Osteoblast (primary cell): ENCODE data around the gene CCDC170. TPM values are rescaled to one million over a fixed set of nuclear protein-coding genes. Genes with fewer than 3 reads are reported as not detected.

Source experiments
- DNase-seq: peaks from one replicate; pipeline ENCODE4 v3.0.0; 2011; ENCODE audit warnings: low spot score, mixed read lengths; ENCODE audit not compliant: insufficient read length; ENCODE audit errors: missing footprints
- H2AFZ ChIP-seq: 2 replicates; pipeline ENCODE4 v1.6.0; 2011; ENCODE audit warnings: mild to moderate bottlenecking, low read length
- H3K27ac ChIP-seq: 2 replicates; pipeline ENCODE4 v1.5.1; 2011; ENCODE audit warnings: mild to moderate bottlenecking, low read depth, low read length, moderate library complexity
- H3K27me3 ChIP-seq: 2 replicates; pipeline ENCODE4 v1.6.0; 2012; ENCODE audit warnings: mild to moderate bottlenecking, control low read depth, inconsistent platforms, low read length, moderate library complexity; ENCODE audit not compliant: insufficient read depth
- H3K36me3 ChIP-seq: 2 replicates; pipeline ENCODE4 v1.5.1; 2011; ENCODE audit warnings: mild to moderate bottlenecking, low read length, control low read depth, moderate library complexity; ENCODE audit not compliant: insufficient read depth
- H3K4me1 ChIP-seq: 2 replicates; pipeline ENCODE4 v1.5.1; 2011; ENCODE audit warnings: mild to moderate bottlenecking, low read length, control low read depth, moderate library complexity; ENCODE audit not compliant: insufficient read depth
- H3K4me2 ChIP-seq: 2 replicates; pipeline ENCODE4 v1.6.0; 2011; ENCODE audit warnings: mild to moderate bottlenecking, low read length; ENCODE audit not compliant: insufficient read depth
- H3K4me3 ChIP-seq: fragments of 200-600 bp; sonication (generic); 3 replicates; pipeline ENCODE4 v1.5.1; 2012; ENCODE audit warnings: mild to moderate bottlenecking, low read length, inconsistent platforms; ENCODE audit not compliant: insufficient read depth
- H3K79me2 ChIP-seq: 2 replicates; pipeline ENCODE4 v1.6.0; 2012; ENCODE audit warnings: mild to moderate bottlenecking, low read length, control low read depth, inconsistent platforms; ENCODE audit not compliant: insufficient read depth
- H3K9me3 ChIP-seq: 2 replicates; pipeline ENCODE4 v1.5.1; 2011; ENCODE audit warnings: low read depth, low read length, control low read depth
- H4K20me1 ChIP-seq: 2 replicates; pipeline ENCODE4 v1.6.0; 2012; ENCODE audit warnings: mild to moderate bottlenecking, low read length, control low read depth; ENCODE audit not compliant: insufficient read depth
- total RNA-seq: library from RNA; depleted of rRNA; stranded (reverse); fragments of >200 nt; gene quantifications from 2 replicates; pipeline ENCODE4 v1.2.3, GENCODE V29; 2012
- TF ChIP-seq, protein P1 (sequence below): IDR thresholded peaks from 2 replicates; pipeline ENCODE4 v1.5.1; 2011; ENCODE audit warnings: mild to moderate bottlenecking, low read depth, low read length, moderate library complexity; ENCODE audit errors: extremely low read depth

Gene CCDC170
- total RNA-seq, 1 donor: 1.8 TPM

DNA sequence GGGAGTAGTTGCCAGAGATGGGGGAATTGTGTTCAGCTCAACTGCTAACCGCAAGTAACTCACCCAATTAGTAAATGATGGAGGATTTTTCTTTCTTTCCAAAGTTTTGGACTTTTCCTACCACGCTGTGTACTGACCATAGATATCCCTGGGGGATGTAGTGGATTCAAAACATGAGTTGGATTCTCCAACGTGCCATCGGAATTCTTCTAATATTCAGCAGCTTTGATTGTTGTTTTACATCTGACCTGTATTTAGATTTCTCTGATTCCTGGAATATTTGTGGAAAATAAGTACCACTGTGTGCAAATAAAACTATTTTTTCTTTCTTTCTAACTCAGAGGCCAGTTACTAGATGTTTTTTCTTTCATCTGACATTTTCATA lies 1.1 kb downstream of the CCDC170 start:
- TF ChIP-seq, protein P1, sequence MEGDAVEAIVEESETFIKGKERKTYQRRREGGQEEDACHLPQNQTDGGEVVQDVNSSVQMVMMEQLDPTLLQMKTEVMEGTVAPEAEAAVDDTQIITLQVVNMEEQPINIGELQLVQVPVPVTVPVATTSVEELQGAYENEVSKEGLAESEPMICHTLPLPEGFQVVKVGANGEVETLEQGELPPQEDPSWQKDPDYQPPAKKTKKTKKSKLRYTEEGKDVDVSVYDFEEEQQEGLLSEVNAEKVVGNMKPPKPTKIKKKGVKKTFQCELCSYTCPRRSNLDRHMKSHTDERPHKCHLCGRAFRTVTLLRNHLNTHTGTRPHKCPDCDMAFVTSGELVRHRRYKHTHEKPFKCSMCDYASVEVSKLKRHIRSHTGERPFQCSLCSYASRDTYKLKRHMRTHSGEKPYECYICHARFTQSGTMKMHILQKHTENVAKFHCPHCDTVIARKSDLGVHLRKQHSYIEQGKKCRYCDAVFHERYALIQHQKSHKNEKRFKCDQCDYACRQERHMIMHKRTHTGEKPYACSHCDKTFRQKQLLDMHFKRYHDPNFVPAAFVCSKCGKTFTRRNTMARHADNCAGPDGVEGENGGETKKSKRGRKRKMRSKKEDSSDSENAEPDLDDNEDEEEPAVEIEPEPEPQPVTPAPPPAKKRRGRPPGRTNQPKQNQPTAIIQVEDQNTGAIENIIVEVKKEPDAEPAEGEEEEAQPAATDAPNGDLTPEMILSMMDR: no peak
- H3K36me3 ChIP-seq: no peaks in the 10 kb centered on the region
- no peak for DNase-seq
- H3K27me3 ChIP-seq: no peaks in the 10 kb centered on the region
- peak overlapping the region; percentile 94 for H2AFZ ChIP-seq
- H3K4me3 ChIP-seq: peak overlapping the region; percentile 80
- no peaks in the 10 kb centered on the region for H3K9me3 ChIP-seq
- no peaks in the 10 kb centered on the region for H3K79me2 ChIP-seq
- peak overlapping the region; percentile 98 for H3K4me2 ChIP-seq
- H4K20me1 ChIP-seq: no peaks in the 10 kb centered on the region
- peaks cover 11% of the 10 kb centered on the region for H3K4me1 ChIP-seq
- H3K27ac ChIP-seq: peak overlapping the region; percentile 79

DNA sequence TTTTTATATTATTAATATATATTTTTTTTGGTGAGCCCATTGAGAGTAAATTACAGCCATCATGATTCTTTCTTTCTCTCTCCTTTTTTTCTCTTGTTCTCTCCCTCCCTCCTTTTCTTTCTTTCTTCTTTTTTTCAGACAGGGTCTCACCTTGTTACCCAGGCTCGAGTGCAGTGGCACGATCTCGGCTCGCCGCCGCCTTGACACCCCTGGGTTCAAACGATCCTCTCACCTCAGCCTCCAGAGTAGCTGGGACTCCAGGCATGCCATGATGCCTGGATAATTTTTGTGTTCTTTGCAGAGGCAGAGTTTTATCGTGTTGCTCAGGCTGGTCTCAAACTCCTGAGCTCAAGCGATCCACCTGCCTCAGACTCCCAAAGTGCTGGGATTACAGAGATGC lies 1.6 kb downstream of the CCDC170 start:
- Histone ChIP-seq H3K4me1 (peaks cover 11% of the 10 kb centered on the region), H3K9me3 (no peaks in the 10 kb centered on the region), H3K4me3 (no peak overlapping the region), H3K4me2 (peak overlapping the region; percentile 98), H4K20me1 (no peaks in the 10 kb centered on the region), H2AFZ (no peak overlapping the region), H3K36me3 (no peaks in the 10 kb centered on the region), H3K27me3 (no peaks in the 10 kb centered on the region), H3K27ac (no peak overlapping the region), H3K79me2 (no peaks in the 10 kb centered on the region)
- TF ChIP-seq, protein P1: no peak
- DNase-seq: no peak

DNA sequence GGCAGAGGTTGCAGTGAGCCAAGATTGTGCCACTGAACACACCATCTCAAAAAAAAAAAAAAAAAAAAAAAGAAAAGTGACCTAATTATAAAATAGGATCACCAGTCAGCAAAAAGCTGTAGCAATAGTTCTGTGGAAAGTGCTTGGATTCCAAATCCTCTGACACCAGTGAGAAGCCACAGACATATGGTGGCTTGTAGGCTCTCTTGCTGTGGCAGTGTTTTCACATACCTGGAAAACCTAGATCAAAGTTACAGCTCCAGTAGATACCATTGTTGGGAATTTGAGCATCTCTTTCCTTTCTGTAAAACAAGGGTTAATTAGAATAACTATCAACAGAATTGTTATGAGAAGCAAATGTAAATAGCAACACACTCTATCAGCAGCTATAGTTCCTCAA lies 4.1 kb downstream of the CCDC170 start:
- Histone ChIP-seq H3K9me3 (no peaks in the 10 kb centered on the region), H3K79me2 (no peaks in the 10 kb centered on the region), H3K4me3 (no peak overlapping the region), H3K4me1 (peaks cover 21% of the 10 kb centered on the region), H3K36me3 (no peaks in the 10 kb centered on the region), H4K20me1 (no peaks in the 10 kb centered on the region), H3K4me2 (no peak overlapping the region), H3K27me3 (no peaks in the 10 kb centered on the region), H3K27ac (no peak overlapping the region), H2AFZ (no peak overlapping the region)
- DNase-seq: no peak
- TF ChIP-seq, protein P1: no peak

DNA sequence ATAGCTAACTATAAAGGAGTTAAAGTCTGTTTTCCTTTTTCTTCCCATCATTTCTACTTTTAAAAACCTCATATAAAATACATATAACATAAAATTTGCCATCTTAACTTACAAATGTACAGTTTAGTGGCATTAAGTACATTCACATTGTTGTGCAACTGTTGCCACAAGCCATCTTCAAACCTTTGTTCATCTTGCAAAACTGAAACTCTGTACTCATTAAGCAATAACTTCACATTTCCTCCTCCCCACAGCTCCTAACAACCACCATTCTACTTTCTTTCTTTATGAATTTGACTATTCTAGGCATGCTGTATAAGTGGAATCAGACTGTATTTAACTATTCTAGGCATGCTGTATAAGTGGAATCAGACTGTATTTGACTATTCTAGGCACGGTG lies 4.5 kb downstream of the CCDC170 start:
- no peaks in the 10 kb centered on the region for H3K27me3 ChIP-seq
- H2AFZ ChIP-seq: no peak overlapping the region
- H3K27ac ChIP-seq: no peak overlapping the region
- no peaks in the 10 kb centered on the region for H3K9me3 ChIP-seq
- no peaks in the 10 kb centered on the region for H3K36me3 ChIP-seq
- H3K4me3 ChIP-seq: no peak overlapping the region
- peaks cover 17% of the 10 kb centered on the region for H3K4me1 ChIP-seq
- no peaks in the 10 kb centered on the region for H3K79me2 ChIP-seq
- no peaks in the 10 kb centered on the region for H4K20me1 ChIP-seq
- no peak for DNase-seq
- no peak overlapping the region for H3K4me2 ChIP-seq
- TF ChIP-seq, protein P1: no peak
